Kidney (tissue), 14 donors: ENCODE measurements around the gene CCDC77. TPM values are rescaled to one million over a fixed set of nuclear protein-coding genes. Genes with fewer than 3 reads are reported as not detected.

Experiments
- DNase-seq, 5 donors: peaks; one replicate each; pipeline ENCODE4 v3.0.0-alpha.2; 2013 to 2020
- FAIRE-seq: peaks from 2 replicates; lab custom pipeline; 2012; peaks lifted over from hg19 to GRCh38; lab: Jason Lieb, UNC
- H3K27ac ChIP-seq, 2 donors: one replicate each; pipeline ENCODE4 v1.7.0; 2013; ENCODE audit warnings: low read depth in 2 of 2, low read length in 2 of 2, inconsistent platforms in 1 of 2
- H3K27me3 ChIP-seq: one replicate; pipeline ENCODE4 v1.7.1; 2013; ENCODE audit warnings: low read length, inconsistent platforms; ENCODE audit not compliant: control insufficient read depth, insufficient read depth
- H3K36me3 ChIP-seq, 3 donors: one replicate each; pipeline versions ENCODE4 v1.7.0 to v1.7.1; 2013; ENCODE audit warnings: low read length in 3 of 3, control low read depth in 1 of 3, inconsistent platforms in 1 of 3; ENCODE audit not compliant: insufficient read depth in 3 of 3, control insufficient read depth in 2 of 3
- H3K4me1 ChIP-seq, 3 donors: one replicate each; pipeline versions ENCODE4 v1.7.0 to v1.7.1; 2013; ENCODE audit warnings: low read length in 3 of 3, inconsistent platforms in 1 of 3, low read depth in 1 of 3; ENCODE audit not compliant: control insufficient read depth in 2 of 3, insufficient read depth in 2 of 3
- H3K4me3 ChIP-seq, 3 donors: one replicate each; pipeline versions ENCODE4 v1.7.0 to v1.8.1; 2013; ENCODE audit warnings: low read length in 3 of 3, control low read depth in 1 of 3, inconsistent platforms in 1 of 3
- H3K9ac ChIP-seq, 3 donors: one replicate each; pipeline versions ENCODE4 v1.7.0 to v1.7.1; 2013; ENCODE audit warnings: low read length in 3 of 3, control low read depth in 1 of 3, inconsistent platforms in 1 of 3
- H3K9me3 ChIP-seq, 3 donors: one replicate each; pipeline versions ENCODE4 v1.7.0 to v1.7.1; 2013; ENCODE audit warnings: low read length in 3 of 3, control low read depth in 1 of 3, inconsistent platforms in 1 of 3; ENCODE audit not compliant: control insufficient read depth in 2 of 3, insufficient read depth in 1 of 3
- CTCF ChIP-seq: IDR thresholded peaks from 3 replicates; pipeline ENCODE4 v1.5.1; 2012; ENCODE audit warnings: mild to moderate bottlenecking, moderate library complexity, borderline replicate concordance; ENCODE audit not compliant: insufficient read depth; ENCODE audit errors: extremely low read depth
- intact Hi-C: fragments of 100-400 bp; cut with DNase I; formaldehyde crosslinking; loops from one replicate; pipeline ENCODE4 v1.11.1; 2022
- polyA plus RNA-seq: library from polyadenylated mRNA; stranded (reverse); fragments of 350-450 nt; fragmentation: Illumina TruSeq; extraction: RNeasy Lipid Tissue Mini Kit (QIAGEN cat#74804); gene quantifications from one replicate; pipeline ENCODE4 v1.2.3, GENCODE V29; 2014; ENCODE audit warnings: low read depth, low replicate concordance; ENCODE audit not compliant: insufficient read depth
- total RNA-seq: library from RNA; stranded (reverse); fragmentation: NEBNext Ultra II Directional; extraction: Animal tissue kit (Norgen Biotek cat#: 25700); gene quantifications from one replicate; pipeline ENCODE4 v1.2.1, GENCODE V29; 2021
- donor health status: control.
- donor health status: control.
- donor health status: control.
- donor health status: control.
- donor health status: control.
- donor health status: DM: yes; HTN: yes; CAD: no.
- donor health status: Normal renal cell carcinoma (clear cell type).

CCDC77 gene
- total and polyA plus RNA-seq, 2 donors from 2014 or later = 3.1 to 6.0 TPM

GRCh38 chr12:462936-463705, 61.7 kb downstream of the CCDC77 start:
- intact Hi-C loops = no loop called here
- no peaks in the 10 kb centered on the region for H3K27me3 ChIP-seq
- H3K36me3 ChIP-seq = no peaks in the 10 kb centered on the region
- H3K9me3 ChIP-seq = no peaks in the 10 kb centered on the region
- H3K4me1 ChIP-seq = peaks cover 0 to 11% (median 9%) of the 10 kb centered on the region in 3 donors
- no peak overlapping the region for H3K4me3 ChIP-seq
- FAIRE-seq = no peak
- peak overlapping the region in 1 of 3 donors; percentile 2 for H3K9ac ChIP-seq
- no peak for TF ChIP-seq CTCF
- H3K27ac ChIP-seq = no peak overlapping the region
- no peak for DNase-seq

GRCh38 chr12:464484-465267, 63.2 kb downstream of the CCDC77 start:
- H3K9ac ChIP-seq = peak overlapping the region in 1 of 3 donors; percentile 40
- H3K4me3 ChIP-seq = no peak overlapping the region
- TF ChIP-seq CTCF = no peak
- H3K4me1 ChIP-seq = peaks cover 0 to 7% (median 4%) of the 10 kb centered on the region in 3 donors
- DNase-seq (peak in 4 of 5 donors; percentile 80 to 89 (median 84)), FAIRE-seq (no peak)
- peak overlapping the region; percentile 35 to 72 for H3K27ac ChIP-seq
- H3K36me3 ChIP-seq = no peaks in the 10 kb centered on the region
- H3K9me3 ChIP-seq = no peaks in the 10 kb centered on the region
- H3K27me3 ChIP-seq = no peaks in the 10 kb centered on the region
- intact Hi-C loops = no loop called here

GRCh38 chr12:466039-466438, 64.6 kb downstream of the CCDC77 start:
- Histone ChIP-seq H3K4me3 (no peak overlapping the region), H3K4me1 (peaks cover 0 to 7% (median 4%) of the 10 kb centered on the region in 3 donors), H3K9ac (no peak overlapping the region), H3K27me3 (no peaks in the 10 kb centered on the region), H3K27ac (peak overlapping the region; percentile 23 to 72), H3K36me3 (no peaks in the 10 kb centered on the region), H3K9me3 (no peaks in the 10 kb centered on the region)
- TF ChIP-seq CTCF = no peak
- FAIRE-seq = no peak
- intact Hi-C loops = no loop called here
- DNase-seq = peak in 2 of 5 donors; percentile 79 to 80
